ELF-1 (cell line): ENCODE data around the gene FARS2.

Experiments
- DNase-seq: peaks from one replicate; pipeline ENCODE4 v3.0.0-alpha.2; 2016; ENCODE audit warnings: low read depth, low spot score

Gene FARS2

DNA sequence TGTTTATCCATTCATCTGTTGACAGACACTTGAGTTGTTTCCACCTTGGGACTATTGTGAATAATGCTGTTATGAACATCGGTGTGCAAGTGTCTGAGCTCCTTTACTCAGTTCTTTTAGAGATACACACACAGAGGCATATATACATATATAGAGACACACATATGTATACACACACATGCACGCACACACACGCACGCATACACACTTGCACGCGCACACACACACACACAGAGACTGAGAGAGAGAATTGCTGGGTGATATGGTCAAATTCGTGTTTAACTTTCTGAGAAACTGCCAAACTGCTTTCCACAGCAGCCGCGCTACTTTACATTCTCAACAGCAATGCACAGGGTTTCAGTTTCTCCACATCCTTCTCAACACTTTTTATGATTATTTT, 273.3 kb downstream of the FARS2 start:
- DNase-seq, result no peak

GRCh38 chr6:5536644-5537043, 275.3 kb downstream of the FARS2 start:
- no peak for DNase-seq

GRCh38 chr6:5537132-5537531, 275.8 kb downstream of the FARS2 start:
- DNase-seq, result no peak

DNA sequence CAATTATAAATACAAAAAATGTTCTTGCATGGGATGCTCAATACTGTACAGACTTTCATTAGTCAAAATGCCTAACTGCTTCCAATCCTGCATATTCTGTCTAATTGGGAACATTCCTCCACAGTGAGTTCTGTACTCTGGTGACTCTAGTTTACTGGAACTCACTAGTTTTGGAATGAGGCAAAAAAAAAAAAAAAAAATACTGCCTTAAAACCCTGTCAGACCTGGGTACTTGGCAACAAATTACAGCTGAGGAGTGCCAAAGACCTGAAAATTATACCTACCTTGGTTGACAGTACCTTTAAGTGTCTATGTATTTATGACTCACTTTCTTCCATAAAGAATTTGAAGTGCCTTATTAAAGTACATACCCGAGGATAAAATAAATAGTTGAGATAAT, 276.7 kb downstream of the FARS2 start:
- no peak for DNase-seq

- no peak for DNase-seq
These were observed 279.1 kb downstream of the FARS2 start for GRCh38 chr6:5540370-5540769.

DNA sequence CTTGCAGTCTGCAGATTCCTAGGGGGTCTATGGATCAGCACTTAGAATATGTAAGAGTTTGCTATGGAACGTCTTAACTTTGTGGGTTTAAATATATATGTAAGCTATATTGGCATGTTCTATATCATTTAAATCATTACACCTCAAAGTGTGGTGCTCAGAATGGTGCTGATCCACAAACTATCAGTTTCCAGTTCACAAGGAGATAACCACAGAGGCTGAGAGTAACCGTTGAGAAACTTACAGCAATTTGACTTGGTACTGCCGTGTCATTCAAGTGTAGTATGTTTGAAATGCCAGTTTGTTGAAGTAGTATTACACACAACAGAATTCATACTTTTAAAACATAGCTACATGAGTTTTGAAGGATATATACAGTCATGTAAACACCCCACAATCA, 279.7 kb downstream of the FARS2 start:
- DNase-seq, result no peak

DNA sequence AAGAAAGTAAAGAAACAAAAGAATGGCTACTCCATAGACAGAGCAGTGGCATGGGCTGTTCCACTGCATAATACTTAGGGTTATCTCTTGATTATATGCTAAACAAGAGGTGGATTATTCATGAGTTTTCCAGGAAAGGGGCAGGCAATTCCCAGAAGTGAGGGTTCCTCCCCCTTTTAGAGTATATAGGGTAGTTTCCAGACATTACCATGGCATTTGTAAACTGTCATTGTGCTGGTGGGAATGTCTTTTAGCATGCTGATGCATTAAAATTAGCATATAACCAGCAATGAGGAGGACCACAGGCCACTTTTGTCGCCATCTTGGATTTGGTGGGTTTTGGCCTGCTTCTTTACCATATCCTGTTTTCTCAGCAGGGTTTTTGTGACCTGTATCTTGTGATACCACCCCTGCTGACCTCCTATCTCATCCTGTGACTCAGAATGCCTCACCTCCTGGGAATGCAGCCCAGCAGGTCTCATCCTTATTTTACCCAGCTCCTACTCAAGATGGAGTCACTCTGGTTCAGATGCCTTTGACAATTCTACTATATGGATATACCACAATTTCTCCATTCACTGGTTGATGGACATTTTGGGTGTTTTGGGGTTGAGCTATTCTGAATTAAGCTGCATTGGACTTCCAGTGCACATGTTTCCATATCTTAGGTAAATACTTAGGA, 280.6 kb downstream of the FARS2 start:
- DNase-seq, result peak; percentile 64

GRCh38 chr6:5547556-5547955, 286.2 kb downstream of the FARS2 start:
- no peak for DNase-seq

DNA sequence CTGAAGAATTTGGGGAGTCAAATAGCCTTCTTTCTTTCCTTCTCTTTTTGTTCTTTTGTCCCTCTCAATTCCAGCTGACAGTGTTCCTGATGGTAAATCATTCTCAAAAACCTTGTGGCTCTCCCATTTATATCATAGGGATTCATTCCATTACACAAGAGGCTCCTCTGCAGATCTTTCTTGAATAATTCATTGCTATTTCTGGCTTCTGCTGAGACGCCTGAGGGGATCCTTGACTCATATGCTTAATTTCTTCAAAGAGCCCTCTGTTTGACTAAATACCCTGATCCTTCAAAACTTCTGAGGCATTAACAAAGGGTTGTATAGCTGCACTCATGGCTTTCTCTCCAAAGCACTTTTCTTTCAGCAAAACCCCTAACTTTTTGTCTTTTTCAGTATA, 289.3 kb downstream of the FARS2 start:
- DNase-seq, result no peak

- no peak for DNase-seq
These were observed 290.9 kb downstream of the FARS2 start for GRCh38 chr6:5552243-5552642.

GRCh38 chr6:5553767-5554166, 292.5 kb downstream of the FARS2 start:
- DNase-seq, result no peak

- no peak for DNase-seq
These were observed 292.9 kb downstream of the FARS2 start for GRCh38 chr6:5554226-5554625.

GRCh38 chr6:5556011-5556410, 294.7 kb downstream of the FARS2 start:
- DNase-seq, result no peak

DNA sequence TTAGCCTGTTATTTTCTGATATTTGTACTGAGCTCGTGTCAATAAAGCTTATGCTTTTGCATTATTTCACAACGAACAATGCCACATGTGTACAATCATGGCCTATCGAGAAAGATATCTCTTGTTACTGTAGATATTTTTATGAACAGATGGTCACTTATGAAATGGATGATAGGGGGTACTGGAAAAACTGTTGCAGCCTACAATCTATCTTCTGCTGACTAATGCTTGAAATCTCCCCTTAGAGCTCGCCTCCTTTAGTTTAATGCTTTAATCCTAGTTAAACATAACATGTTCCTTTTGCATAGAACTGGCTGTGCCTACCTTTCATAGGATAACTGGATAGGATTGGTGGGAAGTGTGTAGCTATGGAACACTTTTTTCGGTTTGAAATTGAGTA, 296.2 kb downstream of the FARS2 start:
- DNase-seq, result no peak

DNA sequence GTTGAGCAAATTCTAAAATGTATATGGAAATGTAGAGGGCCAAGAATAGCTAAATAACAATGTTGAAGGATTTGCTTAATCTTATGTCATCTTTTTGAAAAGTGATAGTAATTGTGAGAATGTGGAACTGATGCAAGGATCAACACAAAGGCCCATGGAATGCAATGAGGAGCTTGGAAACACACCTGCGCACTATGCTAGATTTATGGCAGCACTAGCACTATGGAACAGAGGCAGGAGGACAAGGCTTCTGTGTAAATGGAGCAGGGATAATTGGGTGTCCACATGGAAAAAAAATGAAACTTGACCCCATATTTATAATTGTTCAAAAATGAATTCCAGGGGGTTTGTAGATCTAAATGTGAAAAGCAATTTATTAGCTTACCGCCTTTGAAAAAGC, 298.3 kb downstream of the FARS2 start:
- DNase-seq, result no peak

DNA sequence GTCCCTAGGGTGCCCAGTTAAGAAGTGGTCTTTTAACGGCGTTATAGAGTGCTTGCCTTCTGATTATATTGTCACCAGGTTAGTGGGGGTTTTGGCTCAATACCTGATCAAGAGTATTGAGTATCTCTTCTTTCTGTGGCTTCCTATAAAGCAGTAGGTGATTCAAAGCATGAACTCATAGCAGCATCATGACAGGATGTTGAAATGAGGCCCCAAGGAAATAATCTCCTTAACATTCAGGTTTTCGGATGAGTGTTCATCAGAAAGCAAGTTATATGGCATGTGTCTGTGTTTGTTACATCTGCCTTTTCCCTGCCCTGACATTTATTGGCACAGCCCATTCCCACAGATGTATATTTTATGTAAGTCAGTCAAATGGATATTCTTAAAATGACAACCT, 301.0 kb downstream of the FARS2 start:
- DNase-seq, result no peak

GRCh38 chr6:5563086-5563485, 301.8 kb downstream of the FARS2 start:
- DNase-seq, result peak; percentile 26

DNA sequence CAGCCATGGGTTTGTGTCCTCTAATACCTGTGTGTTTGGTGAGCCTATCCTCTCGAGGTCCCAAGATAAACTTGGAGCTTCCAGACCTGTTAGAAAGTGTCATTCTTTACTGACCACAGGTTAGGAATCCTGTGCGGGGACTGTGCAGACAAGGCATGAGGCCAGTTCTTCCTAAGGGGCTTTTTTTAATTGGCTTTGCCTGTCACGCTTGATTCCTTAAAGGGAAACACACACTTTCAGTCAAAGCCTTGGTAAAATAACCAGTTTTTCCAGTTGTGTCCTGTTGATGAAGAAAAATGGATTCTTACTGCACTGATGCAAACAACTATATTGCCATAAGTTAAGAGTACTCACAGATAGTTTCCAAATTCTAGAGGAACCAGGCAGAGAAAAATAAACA, 303.4 kb downstream of the FARS2 start:
- peak; percentile 52 for DNase-seq

DNA sequence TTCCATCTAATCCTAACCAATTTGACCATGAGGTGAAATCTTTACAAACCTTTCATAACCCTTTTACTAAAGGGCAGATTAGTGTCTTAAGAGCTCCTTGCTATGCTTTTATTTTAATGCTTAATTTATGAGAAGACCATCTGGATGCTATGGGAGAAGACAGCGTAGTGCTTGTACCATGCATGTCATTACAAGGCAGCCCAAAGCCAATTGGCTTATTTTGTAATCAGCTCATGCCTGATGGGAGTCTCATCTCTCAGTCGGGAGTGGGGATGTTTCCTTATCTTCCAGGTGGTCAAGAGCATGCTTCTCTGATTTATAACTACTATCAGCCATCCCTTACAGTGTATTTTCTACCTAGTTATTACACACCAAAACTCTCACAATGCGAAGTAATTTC, 304.7 kb downstream of the FARS2 start:
- DNase-seq, result no peak

DNA sequence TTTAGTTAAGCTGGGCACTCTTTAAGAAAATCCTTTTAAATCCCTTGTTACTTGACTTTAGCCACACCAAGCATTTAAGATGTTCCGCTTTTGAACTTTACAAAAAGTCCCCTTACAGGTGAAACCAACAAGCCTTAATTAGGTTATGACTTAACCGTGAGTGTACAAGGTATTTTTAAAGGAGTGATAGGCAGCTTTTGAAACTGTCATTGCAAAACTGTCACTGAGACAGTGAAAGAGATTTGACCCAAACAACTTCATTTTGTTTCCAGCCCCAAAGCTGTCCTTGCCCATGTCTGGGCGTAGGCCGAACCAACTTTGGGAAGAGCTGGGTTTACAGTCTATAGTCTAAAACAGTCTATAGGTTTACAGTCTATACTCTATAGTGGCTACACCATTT, 305.4 kb downstream of the FARS2 start:
- DNase-seq, result no peak

DNA sequence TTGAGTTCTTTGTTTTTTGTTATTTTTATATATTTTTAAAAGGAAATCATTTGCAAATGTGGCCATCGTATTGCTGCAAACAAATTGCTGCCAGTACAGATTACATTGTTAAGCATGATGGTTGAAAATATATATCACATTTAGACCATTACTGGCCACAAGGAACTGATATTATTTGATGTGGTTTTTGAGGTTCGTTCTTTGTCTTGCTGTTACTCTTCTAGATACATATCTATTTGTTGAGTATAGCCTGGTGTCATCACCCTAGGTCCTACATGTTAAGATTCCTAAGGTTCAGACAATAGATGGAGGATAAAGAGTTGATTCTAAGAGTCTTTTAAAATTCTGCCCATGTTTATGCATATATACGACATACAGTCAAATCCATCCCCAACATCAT, 306.0 kb downstream of the FARS2 start:
- DNase-seq, result no peak

DNA sequence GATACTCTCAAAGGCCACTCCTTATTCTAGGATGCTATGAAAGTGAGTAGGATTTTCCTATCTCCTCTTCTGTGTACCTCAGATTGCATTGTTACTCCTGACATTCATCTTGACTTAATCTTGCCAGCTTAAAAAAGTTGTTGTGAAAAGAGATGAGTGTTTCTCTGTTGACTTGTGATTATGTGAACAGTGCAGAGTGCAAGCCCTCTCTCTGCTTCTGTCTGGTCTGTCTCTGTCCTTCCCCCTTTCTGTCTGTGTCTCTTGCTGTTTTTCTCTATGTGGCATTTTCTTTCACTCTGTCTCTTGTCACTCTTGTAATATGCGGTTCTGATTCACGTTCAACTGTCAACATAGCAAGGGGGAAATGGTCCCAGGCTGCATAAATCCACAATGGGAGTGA, 306.6 kb downstream of the FARS2 start:
- no peak for DNase-seq

GRCh38 chr6:5569491-5569890, 308.2 kb downstream of the FARS2 start:
- no peak for DNase-seq

- no peak for DNase-seq
These were observed 309.3 kb downstream of the FARS2 start for GRCh38 chr6:5570641-5571040.
